ENCODE measurements around the gene SLC25A44. TPM values are rescaled to one million over a fixed set of nuclear protein-coding genes. Genes with fewer than 3 reads are reported as not detected.

The SLC25A44 gene
- total and polyA plus RNA-seq, 2 of the 8 experiments (the other 6 are each of a cell fraction or from before 2014, with no cell fraction given), result 23.4 to 32.1 TPM

GRCh38 chr1:156165083-156165482, 28.8 kb upstream of the SLC25A44 start:
- H3K18ac ChIP-seq (ENCODE audit: extremely low read depth, low read length), result no peak overlapping the region
- no peaks in the 10 kb centered on the region for H3K9me3 ChIP-seq (ENCODE audit: insufficient read depth in 2 of 2, low read depth in 1 of 2, low read length in 1 of 2)
- POLR2A ChIA-PET (ENCODE audit: partially characterized antibody), result interaction anchor here (1.2 to 2.4 kb wide), 5 partner anchors 11 to 48 kb away, joined by 3 to 8 read pairs (median 6); partner anchors contain the start of gene PMF1
- WGBS, 2 experiments (ENCODE audit: extremely low coverage in 1 of 2, insufficient coverage in 1 of 2, insufficient read length in 1 of 2, insufficient replicate concordance in 2 of 2, low coverage in 1 of 2, low lambda C conversion rate in 2 of 2, missing lambda C conversion rate in 1 of 2), result 93% methylated on average over 2 of the region's 2 CpGs; no CpG with 5 or more reads in 1 of the 2 experiments
- peaks cover 4% of the 10 kb centered on the region; the same call in 1 of the 2 replicates for H3K23me2 ChIP-seq (ENCODE audit: low read depth, low read length)
- H2BK12ac ChIP-seq (ENCODE audit: low read depth, low read length), result no peak overlapping the region
- H3K9ac ChIP-seq (replicated peaks in 1 of 4; ENCODE audit: extremely low read depth in 1 of 4, low read depth in 3 of 4, low read length in 3 of 4), result no peak overlapping the region
- H2AK5ac ChIP-seq (ENCODE audit: low read depth, low read length), result no peak overlapping the region
- H2AFZ ChIP-seq (ENCODE audit: low read length), result no peak overlapping the region
- peaks cover 3 to 12% (median 8%) of the 10 kb centered on the region in 4 experiments; a peak in 6 of 7 replicates for H3K4me1 ChIP-seq (replicated peaks in 1 of 4; ENCODE audit: control insufficient read depth in 3 of 4, insufficient read depth in 4 of 4, low read length in 3 of 4)
- H3K27me3 ChIP-seq (replicated peaks in 1 of 4; ENCODE audit: control insufficient read depth in 3 of 4, extremely low read depth in 1 of 4, insufficient read depth in 3 of 4, low read length in 3 of 4), result no peaks in the 10 kb centered on the region
- no peak overlapping the region for H3K14ac ChIP-seq (ENCODE audit: insufficient read length)
- no peak overlapping the region for H2BK20ac ChIP-seq (ENCODE audit: low read length)
- H2BK120ac ChIP-seq (replicated peaks; ENCODE audit: low read depth, low read length), result no peak overlapping the region
- H4K8ac ChIP-seq (ENCODE audit: extremely low read depth, insufficient read depth, low read length), result no peak overlapping the region
- H3K36me3 ChIP-seq (ENCODE audit: control insufficient read depth in 2 of 4, insufficient read depth in 4 of 4, low read length in 3 of 4), result peaks cover 0 to 9% (median 0%) of the 10 kb centered on the region in 4 experiments; a peak in 2 of 8 replicates
- H3K4ac ChIP-seq (replicated peaks; ENCODE audit: insufficient read length, low read depth, low read length), result no peak overlapping the region
- H4K5ac ChIP-seq (ENCODE audit: insufficient read length, low read depth, low read length), result no peak overlapping the region
- FAIRE-seq (no peak), DNase-seq (ENCODE audit: low read depth in 1 of 2, low spot score in 2 of 2) (no peak)
- no peaks in the 10 kb centered on the region for H3K79me2 ChIP-seq (ENCODE audit: control insufficient read depth in 1 of 2, insufficient read depth in 2 of 2, low read length in 2 of 2)
- no peak overlapping the region for H3K27ac ChIP-seq (ENCODE audit: low read depth, low read length)
- no peak overlapping the region for H2BK15ac ChIP-seq (ENCODE audit: low read length)
- TF ChIP-seq FOSL1 (IDR thresholded peaks at IDR 0.05; ENCODE audit: insufficient read depth, low read depth, low read length), result no peak
- no peak for TF ChIP-seq NANOG (IDR thresholded peaks at IDR 0.05; ENCODE audit: insufficient read depth, low read depth, low read length, poor library complexity, severe bottlenecking)
- TF ChIP-seq KDM1A (IDR thresholded peaks at IDR 0.05; ENCODE audit: borderline replicate concordance, low read length), result no peak
- no peak for TF ChIP-seq MAX (IDR thresholded peaks at IDR 0.05)
- no peak for TF ChIP-seq ASH2L (IDR thresholded peaks at IDR 0.05; ENCODE audit: low read length)
- no peak for TF ChIP-seq EGR1 (IDR thresholded peaks at IDR 0.05; ENCODE audit: borderline replicate concordance, low read depth, low read length)
- no peak for TF ChIP-seq YY1 (IDR thresholded peaks at IDR 0.05; ENCODE audit: low read depth, low read length)
- no peak for TF ChIP-seq BACH1 (IDR thresholded peaks at IDR 0.05; ENCODE audit: low read length)
- TF ChIP-seq SIX5 (IDR thresholded peaks at IDR 0.05; ENCODE audit: low read depth, low read length), result no peak
- no peak for TF ChIP-seq CHD2 (IDR thresholded peaks at IDR 0.05; ENCODE audit: low read length)
- no peak for TF ChIP-seq TAF7 (optimal IDR thresholded peaks at IDR 0.05; ENCODE audit: borderline replicate concordance, low read depth, low read length)
- no peak for TF ChIP-seq TAF1 (IDR thresholded peaks at IDR 0.05; ENCODE audit: low read depth, low read length)
- no peak for TF ChIP-seq EZH2 (IDR thresholded peaks at IDR 0.05; ENCODE audit: low read depth, low read length, severe bottlenecking)
- no peaks in the 10 kb centered on the region for H4K20me1 ChIP-seq (replicated peaks in 1 of 2; ENCODE audit: control insufficient read depth in 1 of 2, insufficient read depth in 2 of 2, low read length in 2 of 2)
- CTCF ChIA-PET (ENCODE audit: partially characterized antibody), result interaction anchor here (0.5 to 7.5 kb wide), 11 partner anchors 9 to 158 kb away, joined by 3 to 65 read pairs (median 3); partner anchors contain the start of genes PMF1 and SLC25A44
- H3K4me2 ChIP-seq (ENCODE audit: insufficient read depth in 1 of 2, low read depth in 2 of 2, low read length in 2 of 2), result no peak overlapping the region
- no peak overlapping the region for H3K23ac ChIP-seq (ENCODE audit: insufficient read length)
- H3K79me1 ChIP-seq (ENCODE audit: low read depth, low read length), result no peaks in the 10 kb centered on the region
- H2BK5ac ChIP-seq (ENCODE audit: low read depth, low read length), result no peak overlapping the region
- H3K56ac ChIP-seq (replicated peaks; ENCODE audit: insufficient read length, low read depth, low read length), result no peak overlapping the region
- no peak overlapping the region for H3K4me3 ChIP-seq (ENCODE audit: extremely low read depth in 1 of 4, insufficient read depth in 2 of 4, low read depth in 3 of 4, low read length in 4 of 4)
- H4K91ac ChIP-seq (replicated peaks; ENCODE audit: insufficient read length, low read length), result no peak overlapping the region
